IMR-90 (cell line): ENCODE results near the gene SSTR4. TPM values are rescaled to one million over a fixed set of nuclear protein-coding genes. Genes with fewer than 3 reads are reported as not detected.

ENCODE experiments used
- ATAC-seq: fragments of 200-7000 bp; cut with Tn5 transposase; 2 replicates; pipeline ENCODE4 v1.9.1; 2020; ENCODE audit warnings: low read depth, mild to moderate bottlenecking, moderate library complexity
- BruUV-seq: library from RNA; stranded (reverse); fragments of 400-500 nt; replicated peaks from 2 replicates; lab custom pipeline; 2021; lab: Mats Ljungman, UMichigan
- CTCF ChIA-PET: fragments of 300-600 bp; formaldehyde crosslinking; extraction: SDS; loops from one replicate; lab custom pipeline; 2021; ENCODE audit warnings: antibody characterized with exemption; lab: Yijun Ruan, JAX
- POLR2A ChIA-PET: fragments of 300-600 bp; sonication (Branson Sonifier 250); formaldehyde crosslinking; loops from one replicate; lab custom pipeline; 2022; ENCODE audit warnings: antibody characterized with exemption; ENCODE audit not compliant: unreplicated experiment; lab: Charles Lee
- DNase-seq: peaks from one replicate; pipeline ENCODE4 v3.0.0; 2013
- H2AFZ ChIP-seq: replicated peaks from 2 replicates; pipeline ENCODE3; 2013; ENCODE audit warnings: low read length, mild to moderate bottlenecking; ENCODE audit not compliant: poor library complexity
- H2AK5ac ChIP-seq: 2 replicates; pipeline ENCODE4 v1.6.1; 2013; ENCODE audit warnings: low read depth, low read length, inconsistent platforms
- H2AK9ac ChIP-seq: replicated peaks from 2 replicates; pipeline ENCODE3; 2013; ENCODE audit warnings: mild to moderate bottlenecking, low read depth, low read length, moderate library complexity; ENCODE audit not compliant: poor library complexity
- H2BK120ac ChIP-seq: 2 replicates; pipeline ENCODE4 v1.6.1; 2013; ENCODE audit warnings: low read depth, low read length, inconsistent platforms
- H2BK15ac ChIP-seq: 3 replicates; pipeline ENCODE4 v1.6.1; 2013; ENCODE audit warnings: low read depth, low read length, inconsistent platforms
- H2BK20ac ChIP-seq: 2 replicates; pipeline ENCODE4 v1.6.1; 2013; ENCODE audit warnings: low read depth, mild to moderate bottlenecking, inconsistent platforms, low read length, moderate library complexity
- H2BK5ac ChIP-seq: 2 replicates; pipeline ENCODE4 v1.6.1; 2013; ENCODE audit warnings: mild to moderate bottlenecking, low read depth, low read length, inconsistent platforms; ENCODE audit not compliant: poor library complexity, severe bottlenecking
- H3K14ac ChIP-seq: replicated peaks from 2 replicates; pipeline ENCODE4 v1.6.1; 2013; ENCODE audit warnings: low read depth, low read length, inconsistent platforms
- H3K18ac ChIP-seq: 2 replicates; pipeline ENCODE4 v1.6.1; 2013; ENCODE audit warnings: low read depth, low read length, control low read depth
- H3K23ac ChIP-seq: 2 replicates; pipeline ENCODE4 v1.6.1; 2013; ENCODE audit warnings: low read depth, low read length, inconsistent platforms
- H3K27ac ChIP-seq: 2 replicates; pipeline ENCODE4 v1.5.1; 2013; ENCODE audit warnings: mild to moderate bottlenecking, control low read depth, low read length; ENCODE audit not compliant: insufficient read depth
- H3K27me3 ChIP-seq: 2 replicates; pipeline ENCODE4 v1.6.1; 2013; ENCODE audit warnings: low read length; ENCODE audit not compliant: control insufficient read depth, insufficient read depth
- H3K36me3 ChIP-seq: 2 replicates; pipeline ENCODE4 v1.6.1; 2013; ENCODE audit warnings: low read length, mixed read lengths; ENCODE audit not compliant: control insufficient read depth, insufficient read depth
- H3K4ac ChIP-seq: 2 replicates; pipeline ENCODE4 v1.6.1; 2013; ENCODE audit warnings: low read depth, low read length, inconsistent platforms
- H3K4me1 ChIP-seq: 2 replicates; pipeline ENCODE4 v1.6.1; 2013; ENCODE audit warnings: low read length, mixed read lengths; ENCODE audit not compliant: control insufficient read depth, insufficient read depth
- H3K4me2 ChIP-seq: 2 replicates; pipeline ENCODE4 v1.6.1; 2013; ENCODE audit warnings: low read depth, mild to moderate bottlenecking, control low read depth, low read length, moderate library complexity
- H3K4me3 ChIP-seq: 2 replicates; pipeline ENCODE4 v1.5.1; 2013; ENCODE audit warnings: low read depth, mild to moderate bottlenecking, control low read depth, low read length, moderate library complexity; ENCODE audit not compliant: insufficient read depth
- H3K56ac ChIP-seq: 2 replicates; pipeline ENCODE4 v1.6.1; 2013; ENCODE audit warnings: low read length, inconsistent platforms; ENCODE audit not compliant: insufficient read depth; ENCODE audit errors: extremely low read depth
- H3K79me1 ChIP-seq, 2 experiments: 2 replicates each; pipeline ENCODE4 v1.6.1; 2013; ENCODE audit warnings: low read length in 2 of 2, inconsistent platforms in 1 of 2, low read depth in 1 of 2
- H3K9ac ChIP-seq: 2 replicates; pipeline ENCODE4 v1.6.1; 2013; ENCODE audit warnings: low read depth, low read length, control low read depth
- H3K9me1 ChIP-seq: 2 replicates; pipeline ENCODE4 v1.6.1; 2013; ENCODE audit warnings: low read length, inconsistent platforms; ENCODE audit not compliant: insufficient read depth
- H3K9me3 ChIP-seq: 2 replicates; pipeline ENCODE4 v1.6.1; 2013; ENCODE audit warnings: low read length; ENCODE audit not compliant: control insufficient read depth, insufficient read depth
- H4K20me1 ChIP-seq: 2 replicates; pipeline ENCODE4 v1.6.1; 2013; ENCODE audit warnings: low read length, inconsistent platforms; ENCODE audit not compliant: insufficient read depth
- H4K5ac ChIP-seq: 2 replicates; pipeline ENCODE4 v1.6.1; 2013; ENCODE audit warnings: mild to moderate bottlenecking, low read depth, low read length, control low read depth
- H4K8ac ChIP-seq, 2 experiments: 2 replicates each; pipeline ENCODE4 v1.6.1; 2013; ENCODE audit warnings: low read depth in 2 of 2, low read length in 2 of 2, control low read depth in 1 of 2, inconsistent platforms in 1 of 2
- H4K91ac ChIP-seq: 2 replicates; pipeline ENCODE4 v1.6.1; 2013; ENCODE audit warnings: low read depth, low read length, inconsistent platforms; ENCODE audit not compliant: insufficient read depth
- BHLHE40 ChIP-seq: fragments of 150-350 bp; IDR thresholded peaks from 2 replicates; pipeline ENCODE4 v1.6.1; 2016; ENCODE audit warnings: mild to moderate bottlenecking, low read depth, low read length
- CHD1 ChIP-seq: IDR thresholded peaks from 2 replicates; pipeline ENCODE4 v1.6.1; 2012; ENCODE audit warnings: low read depth, low read length, improper control_type of control experiment
- ELK1 ChIP-seq: fragments of 150-350 bp; IDR thresholded peaks from 2 replicates; pipeline ENCODE4 v1.6.1; 2016; ENCODE audit warnings: low read depth, mild to moderate bottlenecking, low read length, moderate library complexity, borderline replicate concordance
- MAFK ChIP-seq: IDR thresholded peaks from 2 replicates; pipeline ENCODE4 v1.6.1; 2012; ENCODE audit warnings: low read depth, low read length, improper control_type of control experiment
- NFE2L2 ChIP-seq: fragments of 150-350 bp; IDR thresholded peaks from 2 replicates; pipeline ENCODE4 v1.6.1; 2016; ENCODE audit warnings: low read depth, mild to moderate bottlenecking, low read length
- POLR2A ChIP-seq: IDR thresholded peaks from 2 replicates; pipeline ENCODE4 v1.6.1; 2012; ENCODE audit warnings: mild to moderate bottlenecking, low read depth, low read length
- RCOR1 ChIP-seq: IDR thresholded peaks from 2 replicates; pipeline ENCODE4 v1.6.1; 2012; ENCODE audit warnings: mild to moderate bottlenecking, low read length, improper control_type of control experiment; ENCODE audit not compliant: insufficient replicate concordance
- SMC3 ChIP-seq: fragments of 150-350 bp; IDR thresholded peaks from 2 replicates; pipeline ENCODE4 v1.6.1; 2016; ENCODE audit warnings: low read depth, mild to moderate bottlenecking, antibody characterized with exemption, low read length, moderate library complexity
- WGBS, 2 experiments: methylation state at CpG; one replicate each; pipeline versions ENCODE4 v1.1.5 to v1.1.7; 2013; ENCODE audit warnings: missing lambda C conversion rate in 2 of 2; ENCODE audit not compliant: insufficient read length in 1 of 2; ENCODE audit errors: extremely low coverage in 2 of 2; 5-methylcytosine and 5-hydroxymethylcytosine counted together
- dilution Hi-C: fragments of 300-500 bp; cut with HindIII; formaldehyde crosslinking; loops from one replicate; pipeline ENCODE4 v1.14.3; 2018; ENCODE audit warnings: low sequenced_read_pairs; ENCODE audit not compliant: unreplicated experiment
- in situ Hi-C: fragments of 300-500 bp; cut with MboI; formaldehyde crosslinking; loops from 3 replicates; pipeline ENCODE4 v1.14.3; 2019; ENCODE audit warnings: low sequenced_read_pairs, inconsistent platforms, mixed read lengths
- intact Hi-C: fragments of 100-400 bp; cut with micrococcal nuclease; formaldehyde crosslinking; loops from 2 replicates; pipeline ENCODE4 v1.10.0; 2022
- polyA plus RNA-seq, 3 experiments: library from polyadenylated mRNA; depleted of rRNA; stranded (reverse); fragments of >200 nt; gene quantifications; 2 replicates each; pipeline ENCODE4 v1.2.3, GENCODE V29; 2012; ENCODE audit warnings: low replicate concordance in 1 of 3
- total RNA-seq: library from RNA; depleted of rRNA; stranded (reverse); fragments of >200 nt; gene quantifications from 2 replicates; pipeline ENCODE4 v1.2.3, GENCODE V29; 2012

Gene SSTR4
- total and polyA plus RNA-seq, 2 of the 4 experiments (the other 2 are of a cell fraction): not detected

- no peak overlapping the region for H3K4me2 ChIP-seq
- no peak overlapping the region for H2BK5ac ChIP-seq
- H3K27ac ChIP-seq: no peak overlapping the region
- no peak for DNase-seq
- dilution Hi-C loops: no loop called here
- in situ Hi-C loops: no loop called here
- ChIA-PET POLR2A (no interaction called here), CTCF (no interaction called here)
- H2BK120ac ChIP-seq: no peak overlapping the region
- H2BK20ac ChIP-seq: no peak overlapping the region
- H2AFZ ChIP-seq: no peak overlapping the region
- no peak overlapping the region for H2AK5ac ChIP-seq
- H3K27me3 ChIP-seq: peaks cover 25% of the 10 kb centered on the region
- 0 out of 2 replicates have a peak, but pooled peaks cover 2% of the 10 kb centered on the region for H3K9me1 ChIP-seq
- H3K18ac ChIP-seq: no peak overlapping the region
- no peak overlapping the region for H3K23ac ChIP-seq
- H3K36me3 ChIP-seq: no peaks in the 10 kb centered on the region
- ATAC-seq: no peak
- no peak overlapping the region for H3K14ac ChIP-seq
- BruUV-seq: no TSS peak
- TF ChIP-seq POLR2A: no peak
- TF ChIP-seq BHLHE40: no peak
- TF ChIP-seq RCOR1: no peak
- TF ChIP-seq SMC3: no peak
- no peak for TF ChIP-seq ELK1
- no peak for TF ChIP-seq MAFK
- no peak for TF ChIP-seq CHD1
- TF ChIP-seq NFE2L2: no peak
- no peak overlapping the region for H4K8ac ChIP-seq
- no peaks in the 10 kb centered on the region for H4K20me1 ChIP-seq
- H4K5ac ChIP-seq: no peak overlapping the region
- H4K91ac ChIP-seq: no peak overlapping the region
- H3K4me3 ChIP-seq: no peak overlapping the region
- H3K9me3 ChIP-seq: no peaks in the 10 kb centered on the region
- intact Hi-C loops: no loop called here
- H3K4ac ChIP-seq: no peak overlapping the region
- no peaks in the 10 kb centered on the region for H3K79me1 ChIP-seq
- H3K56ac ChIP-seq: no peak overlapping the region
- H3K4me1 ChIP-seq: peaks cover 10% of the 10 kb centered on the region; the same call in 1 of the 2 replicates
- no peak overlapping the region for H3K9ac ChIP-seq
- no CpG with 5 or more reads among the region's 9 CpGs for WGBS, 2 experiments
- H2AK9ac ChIP-seq: no peak overlapping the region
- H2BK15ac ChIP-seq: no peak overlapping the region
Measured at GRCh38 chr20:23065266-23066201, 30.4 kb downstream of the SSTR4 start.
